ENCODE results near the gene ABCC1.

DNA sequence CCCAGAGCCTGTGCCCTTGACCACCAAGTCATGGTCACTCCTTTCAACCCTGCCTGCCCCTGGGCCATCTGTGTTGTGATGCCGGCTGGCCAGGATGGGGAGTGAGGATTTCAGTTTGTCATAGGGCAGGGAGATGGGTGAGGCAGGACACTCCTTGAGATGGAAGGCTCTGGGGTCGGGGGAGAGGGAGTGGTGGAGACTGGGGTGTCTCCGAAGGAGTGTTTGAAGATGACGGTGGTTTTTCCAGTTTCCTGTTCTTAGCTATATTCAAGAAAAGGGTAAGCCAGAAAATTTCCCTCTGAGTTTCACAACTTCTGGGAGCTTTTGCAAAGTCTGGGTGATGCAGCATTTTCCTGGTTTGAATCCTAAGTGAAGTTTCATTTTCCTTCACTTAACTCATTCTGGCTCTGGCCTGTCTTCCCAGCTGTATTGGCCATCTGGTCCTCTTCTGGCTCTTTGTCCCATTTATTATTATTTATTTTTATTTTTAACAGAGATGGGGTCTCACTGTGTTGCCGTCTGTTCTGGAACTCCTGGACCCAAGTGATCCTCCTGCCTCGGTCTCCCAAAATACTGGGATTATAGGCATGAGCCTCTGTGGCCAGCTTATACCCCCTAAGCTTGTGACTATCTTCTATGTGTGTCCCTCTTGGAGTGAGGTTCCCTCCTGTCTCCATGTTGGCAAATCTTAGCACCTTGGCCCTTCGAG is 27.7 kb downstream of the ABCC1 start:
- TF ChIP-seq, protein P1, sequence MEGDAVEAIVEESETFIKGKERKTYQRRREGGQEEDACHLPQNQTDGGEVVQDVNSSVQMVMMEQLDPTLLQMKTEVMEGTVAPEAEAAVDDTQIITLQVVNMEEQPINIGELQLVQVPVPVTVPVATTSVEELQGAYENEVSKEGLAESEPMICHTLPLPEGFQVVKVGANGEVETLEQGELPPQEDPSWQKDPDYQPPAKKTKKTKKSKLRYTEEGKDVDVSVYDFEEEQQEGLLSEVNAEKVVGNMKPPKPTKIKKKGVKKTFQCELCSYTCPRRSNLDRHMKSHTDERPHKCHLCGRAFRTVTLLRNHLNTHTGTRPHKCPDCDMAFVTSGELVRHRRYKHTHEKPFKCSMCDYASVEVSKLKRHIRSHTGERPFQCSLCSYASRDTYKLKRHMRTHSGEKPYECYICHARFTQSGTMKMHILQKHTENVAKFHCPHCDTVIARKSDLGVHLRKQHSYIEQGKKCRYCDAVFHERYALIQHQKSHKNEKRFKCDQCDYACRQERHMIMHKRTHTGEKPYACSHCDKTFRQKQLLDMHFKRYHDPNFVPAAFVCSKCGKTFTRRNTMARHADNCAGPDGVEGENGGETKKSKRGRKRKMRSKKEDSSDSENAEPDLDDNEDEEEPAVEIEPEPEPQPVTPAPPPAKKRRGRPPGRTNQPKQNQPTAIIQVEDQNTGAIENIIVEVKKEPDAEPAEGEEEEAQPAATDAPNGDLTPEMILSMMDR (optimal IDR thresholded peaks at IDR 0.05 in 1 of 3, IDR thresholded peaks at IDR 0.05 in 1 of 3, conservative IDR thresholded peaks at IDR 0.05 in 1 of 3; ENCODE audit: extremely low read depth in 1 of 3, insufficient read depth in 2 of 3, low read length in 3 of 3): no peak
- no peak for TF ChIP-seq EZH2 (IDR thresholded peaks at IDR 0.05; ENCODE audit: low read length)
